ENCODE results near the gene MAN2A2. TPM values are rescaled to one million over a fixed set of nuclear protein-coding genes. Genes with fewer than 3 reads are reported as not detected.

Gene MAN2A2
- total RNA-seq, 1 experiment from 2014 or later: 31.0 TPM

DNA sequence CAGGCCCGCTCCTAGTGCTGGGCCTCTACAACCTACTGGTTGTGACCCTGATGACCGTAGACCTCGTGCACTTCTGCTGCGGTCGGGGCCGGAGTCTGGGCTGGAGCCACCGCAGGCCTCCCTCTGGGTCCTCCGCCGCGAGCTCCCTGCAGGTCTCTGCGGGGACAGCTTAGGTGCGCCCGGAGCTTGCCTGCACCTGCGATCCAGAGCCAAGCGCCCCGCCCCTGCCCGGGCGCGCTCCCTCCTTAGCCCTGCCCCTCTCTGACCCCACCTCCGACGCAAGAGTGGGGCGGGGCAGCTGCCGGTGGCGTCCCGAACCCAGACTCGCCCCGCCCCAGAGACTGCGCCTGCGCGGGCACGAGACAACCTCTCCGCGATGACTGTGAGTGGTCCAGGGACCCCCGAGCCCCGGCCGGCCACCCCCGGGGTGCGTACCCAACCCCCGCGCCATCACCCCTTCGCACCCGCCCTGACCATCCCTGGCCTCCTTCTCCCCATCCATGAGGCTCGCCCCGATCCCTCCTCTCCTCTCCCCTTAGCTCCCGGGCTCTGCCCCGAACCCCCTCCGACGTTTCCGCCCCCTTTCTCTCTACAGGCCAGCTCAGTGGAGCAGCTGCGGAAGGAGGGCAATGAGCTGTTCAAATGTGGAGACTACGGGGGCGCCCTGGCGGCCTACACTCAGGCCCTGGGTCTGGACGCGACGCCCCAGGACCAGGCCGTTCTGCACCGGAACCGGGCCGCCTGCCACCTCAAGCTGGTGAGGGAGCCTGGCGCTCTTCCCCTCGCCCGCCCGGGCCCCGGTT, 32.0 kb downstream of the MAN2A2 start, which contains the start of gene UNC45A (continued):
- TF ChIP-seq, protein P1, sequence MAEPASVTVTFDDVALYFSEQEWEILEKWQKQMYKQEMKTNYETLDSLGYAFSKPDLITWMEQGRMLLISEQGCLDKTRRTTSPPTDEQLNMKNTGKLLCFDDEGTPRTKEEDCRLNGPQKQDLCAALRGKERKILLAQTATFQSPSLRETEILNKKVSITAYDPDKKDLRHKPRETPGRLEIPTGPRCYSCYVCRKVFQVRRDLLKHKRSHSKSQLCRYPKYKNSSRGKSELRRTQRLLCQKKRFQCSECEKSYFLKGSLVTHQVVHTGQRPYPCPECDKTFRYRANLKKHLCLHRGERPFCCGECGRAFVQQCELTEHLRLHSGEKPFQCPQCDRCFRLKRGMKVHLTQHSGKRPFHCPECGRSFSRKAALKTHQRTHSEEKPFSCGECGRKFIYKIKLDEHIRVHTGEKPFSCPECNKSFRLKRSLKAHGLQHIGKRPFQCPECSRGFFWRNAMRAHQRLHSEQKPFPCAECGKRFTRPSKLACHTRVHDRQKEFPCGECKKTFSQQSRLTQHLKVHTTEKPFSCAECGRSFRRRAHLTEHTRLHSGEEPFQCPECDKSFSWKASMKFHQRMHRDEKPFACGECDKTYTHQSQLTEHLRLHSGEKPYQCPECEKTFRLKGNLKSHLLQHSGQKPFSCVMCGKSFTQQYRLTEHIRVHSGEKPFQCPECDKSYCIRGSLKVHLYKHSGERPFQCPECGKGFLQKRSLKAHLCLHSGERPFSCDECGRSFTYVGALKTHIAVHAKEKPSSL (CRISPR knock-in tag; conservative IDR thresholded peaks at IDR 0.05): no peak
- TF ChIP-seq TCF7 (CRISPR knock-in tag; IDR thresholded peaks at IDR 0.05; ENCODE audit: low read depth) (no peak; the same call in 1 of the 2 replicates), FOXP4 (CRISPR knock-in tag; IDR thresholded peaks at IDR 0.05) (no peak), TEAD1 (CRISPR knock-in tag; IDR thresholded peaks at IDR 0.05) (no peak), KAT7 (CRISPR knock-in tag; IDR thresholded peaks at IDR 0.05; ENCODE audit: borderline replicate concordance) (no peak), USF2 (CRISPR knock-in tag; IDR thresholded peaks at IDR 0.05) (no peak), ERG (CRISPR knock-in tag; IDR thresholded peaks at IDR 0.05) (no peak), GTF2I (CRISPR knock-in tag; conservative IDR thresholded peaks at IDR 0.05) (no peak), ZNF512 (CRISPR knock-in tag; IDR thresholded peaks at IDR 0.05; ENCODE audit: borderline replicate concordance) (no peak), ETV6 (CRISPR knock-in tag; IDR thresholded peaks at IDR 0.05) (no peak), CTCF (IDR thresholded peaks at IDR 0.05) (no peak)
- TF ChIP-seq, protein P2, sequence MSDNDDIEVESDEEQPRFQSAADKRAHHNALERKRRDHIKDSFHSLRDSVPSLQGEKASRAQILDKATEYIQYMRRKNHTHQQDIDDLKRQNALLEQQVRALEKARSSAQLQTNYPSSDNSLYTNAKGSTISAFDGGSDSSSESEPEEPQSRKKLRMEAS (CRISPR knock-in tag; IDR thresholded peaks at IDR 0.05): 0 out of 2 replicates have a peak, but pooled peaks have one; percentile 20
- TF ChIP-seq, protein P3, sequence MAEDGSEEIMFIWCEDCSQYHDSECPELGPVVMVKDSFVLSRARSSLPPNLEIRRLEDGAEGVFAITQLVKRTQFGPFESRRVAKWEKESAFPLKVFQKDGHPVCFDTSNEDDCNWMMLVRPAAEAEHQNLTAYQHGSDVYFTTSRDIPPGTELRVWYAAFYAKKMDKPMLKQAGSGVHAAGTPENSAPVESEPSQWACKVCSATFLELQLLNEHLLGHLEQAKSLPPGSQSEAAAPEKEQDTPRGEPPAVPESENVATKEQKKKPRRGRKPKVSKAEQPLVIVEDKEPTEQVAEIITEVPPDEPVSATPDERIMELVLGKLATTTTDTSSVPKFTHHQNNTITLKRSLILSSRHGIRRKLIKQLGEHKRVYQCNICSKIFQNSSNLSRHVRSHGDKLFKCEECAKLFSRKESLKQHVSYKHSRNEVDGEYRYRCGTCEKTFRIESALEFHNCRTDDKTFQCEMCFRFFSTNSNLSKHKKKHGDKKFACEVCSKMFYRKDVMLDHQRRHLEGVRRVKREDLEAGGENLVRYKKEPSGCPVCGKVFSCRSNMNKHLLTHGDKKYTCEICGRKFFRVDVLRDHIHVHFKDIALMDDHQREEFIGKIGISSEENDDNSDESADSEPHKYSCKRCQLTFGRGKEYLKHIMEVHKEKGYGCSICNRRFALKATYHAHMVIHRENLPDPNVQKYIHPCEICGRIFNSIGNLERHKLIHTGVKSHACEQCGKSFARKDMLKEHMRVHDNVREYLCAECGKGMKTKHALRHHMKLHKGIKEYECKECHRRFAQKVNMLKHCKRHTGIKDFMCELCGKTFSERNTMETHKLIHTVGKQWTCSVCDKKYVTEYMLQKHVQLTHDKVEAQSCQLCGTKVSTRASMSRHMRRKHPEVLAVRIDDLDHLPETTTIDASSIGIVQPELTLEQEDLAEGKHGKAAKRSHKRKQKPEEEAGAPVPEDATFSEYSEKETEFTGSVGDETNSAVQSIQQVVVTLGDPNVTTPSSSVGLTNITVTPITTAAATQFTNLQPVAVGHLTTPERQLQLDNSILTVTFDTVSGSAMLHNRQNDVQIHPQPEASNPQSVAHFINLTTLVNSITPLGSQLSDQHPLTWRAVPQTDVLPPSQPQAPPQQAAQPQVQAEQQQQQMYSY (CRISPR knock-in tag; IDR thresholded peaks at IDR 0.05): no peak
- TF ChIP-seq, protein P4, sequence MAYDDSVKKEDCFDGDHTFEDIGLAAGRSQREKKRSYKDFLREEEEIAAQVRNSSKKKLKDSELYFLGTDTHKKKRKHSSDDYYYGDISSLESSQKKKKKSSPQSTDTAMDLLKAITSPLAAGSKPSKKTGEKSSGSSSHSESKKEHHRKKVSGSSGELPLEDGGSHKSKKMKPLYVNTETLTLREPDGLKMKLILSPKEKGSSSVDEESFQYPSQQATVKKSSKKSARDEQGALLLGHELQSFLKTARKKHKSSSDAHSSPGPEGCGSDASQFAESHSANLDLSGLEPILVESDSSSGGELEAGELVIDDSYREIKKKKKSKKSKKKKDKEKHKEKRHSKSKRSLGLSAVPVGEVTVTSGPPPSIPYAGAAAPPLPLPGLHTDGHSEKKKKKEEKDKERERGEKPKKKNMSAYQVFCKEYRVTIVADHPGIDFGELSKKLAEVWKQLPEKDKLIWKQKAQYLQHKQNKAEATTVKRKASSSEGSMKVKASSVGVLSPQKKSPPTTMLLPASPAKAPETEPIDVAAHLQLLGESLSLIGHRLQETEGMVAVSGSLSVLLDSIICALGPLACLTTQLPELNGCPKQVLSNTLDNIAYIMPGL (CRISPR knock-in tag; IDR thresholded peaks at IDR 0.05): peak; percentile 50; the same call in 1 of the 2 replicates
- TF ChIP-seq, protein P5, sequence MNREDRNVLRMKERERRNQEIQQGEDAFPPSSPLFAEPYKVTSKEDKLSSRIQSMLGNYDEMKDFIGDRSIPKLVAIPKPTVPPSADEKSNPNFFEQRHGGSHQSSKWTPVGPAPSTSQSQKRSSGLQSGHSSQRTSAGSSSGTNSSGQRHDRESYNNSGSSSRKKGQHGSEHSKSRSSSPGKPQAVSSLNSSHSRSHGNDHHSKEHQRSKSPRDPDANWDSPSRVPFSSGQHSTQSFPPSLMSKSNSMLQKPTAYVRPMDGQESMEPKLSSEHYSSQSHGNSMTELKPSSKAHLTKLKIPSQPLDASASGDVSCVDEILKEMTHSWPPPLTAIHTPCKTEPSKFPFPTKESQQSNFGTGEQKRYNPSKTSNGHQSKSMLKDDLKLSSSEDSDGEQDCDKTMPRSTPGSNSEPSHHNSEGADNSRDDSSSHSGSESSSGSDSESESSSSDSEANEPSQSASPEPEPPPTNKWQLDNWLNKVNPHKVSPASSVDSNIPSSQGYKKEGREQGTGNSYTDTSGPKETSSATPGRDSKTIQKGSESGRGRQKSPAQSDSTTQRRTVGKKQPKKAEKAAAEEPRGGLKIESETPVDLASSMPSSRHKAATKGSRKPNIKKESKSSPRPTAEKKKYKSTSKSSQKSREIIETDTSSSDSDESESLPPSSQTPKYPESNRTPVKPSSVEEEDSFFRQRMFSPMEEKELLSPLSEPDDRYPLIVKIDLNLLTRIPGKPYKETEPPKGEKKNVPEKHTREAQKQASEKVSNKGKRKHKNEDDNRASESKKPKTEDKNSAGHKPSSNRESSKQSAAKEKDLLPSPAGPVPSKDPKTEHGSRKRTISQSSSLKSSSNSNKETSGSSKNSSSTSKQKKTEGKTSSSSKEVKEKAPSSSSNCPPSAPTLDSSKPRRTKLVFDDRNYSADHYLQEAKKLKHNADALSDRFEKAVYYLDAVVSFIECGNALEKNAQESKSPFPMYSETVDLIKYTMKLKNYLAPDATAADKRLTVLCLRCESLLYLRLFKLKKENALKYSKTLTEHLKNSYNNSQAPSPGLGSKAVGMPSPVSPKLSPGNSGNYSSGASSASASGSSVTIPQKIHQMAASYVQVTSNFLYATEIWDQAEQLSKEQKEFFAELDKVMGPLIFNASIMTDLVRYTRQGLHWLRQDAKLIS (CRISPR knock-in tag; IDR thresholded peaks at IDR 0.05; ENCODE audit: borderline replicate concordance): no peak

All from WTC11 (cell line).